Stomach (tissue), 4 donors: Measurements from ENCODE around the gene SBDS.
"Not testable (repeated sequence)": the region's sequence is repeated elsewhere in the genome, so short reads cannot be mapped to it uniquely, and the experiment has no call there.

Experiments used
- POLR2AphosphoS5 ChIP-seq, 3 donors: sonication (generic); formaldehyde crosslinking; IDR thresholded peaks; one replicate each; pipeline ENCODE4 v1.6.1; 2016; ENCODE audit warnings: antibody characterized with exemption in 3 of 3
- TF ChIP-seq, protein P1 (sequence below), 7 experiments: fragments of 450-650 bp in 4 of 7; fragments of 200-600 bp in 3 of 7; sonication (generic) in 3 of 7; IDR thresholded peaks; one replicate each; pipeline ENCODE4 v1.5.1; 2016 to 2019; ENCODE audit warnings: antibody characterized with exemption in 7 of 7, control low read depth in 2 of 7, mild to moderate bottlenecking in 1 of 7

DNA sequence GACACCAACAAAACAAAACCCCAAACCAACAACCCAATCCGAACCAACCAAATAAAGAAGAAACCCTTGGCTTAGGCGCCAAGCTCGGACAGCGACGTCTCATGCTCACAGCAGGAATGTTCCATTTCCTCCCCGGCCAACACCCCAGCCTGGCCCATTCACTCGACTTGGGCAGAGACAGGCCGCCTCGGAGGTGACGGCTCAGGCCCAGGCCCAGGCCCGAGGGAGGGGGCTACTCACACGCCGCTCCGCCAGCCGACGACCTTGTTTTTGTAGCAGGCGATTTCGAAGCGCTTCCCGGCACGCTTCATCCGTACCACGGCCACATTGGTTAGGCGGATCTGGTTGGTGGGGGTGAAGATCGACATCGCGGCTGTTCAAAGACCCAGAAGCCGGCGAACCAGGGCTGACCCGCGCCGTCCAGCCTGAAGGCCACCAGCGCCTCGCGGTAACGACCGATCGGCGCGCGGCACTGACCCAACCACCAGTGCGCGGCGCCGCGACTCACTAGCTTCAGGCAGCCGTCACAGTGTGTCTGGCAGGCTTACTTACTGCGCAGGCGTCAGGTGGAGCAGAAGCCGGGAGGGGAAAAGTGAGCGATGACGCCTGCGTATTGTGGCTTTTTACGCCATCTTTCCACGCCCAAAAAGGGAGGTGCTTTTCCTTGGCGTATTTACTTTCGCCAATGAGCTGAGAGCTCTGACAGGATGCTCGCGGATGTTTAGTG, at the start of gene SBDS:
- TF ChIP-seq, protein P1, sequence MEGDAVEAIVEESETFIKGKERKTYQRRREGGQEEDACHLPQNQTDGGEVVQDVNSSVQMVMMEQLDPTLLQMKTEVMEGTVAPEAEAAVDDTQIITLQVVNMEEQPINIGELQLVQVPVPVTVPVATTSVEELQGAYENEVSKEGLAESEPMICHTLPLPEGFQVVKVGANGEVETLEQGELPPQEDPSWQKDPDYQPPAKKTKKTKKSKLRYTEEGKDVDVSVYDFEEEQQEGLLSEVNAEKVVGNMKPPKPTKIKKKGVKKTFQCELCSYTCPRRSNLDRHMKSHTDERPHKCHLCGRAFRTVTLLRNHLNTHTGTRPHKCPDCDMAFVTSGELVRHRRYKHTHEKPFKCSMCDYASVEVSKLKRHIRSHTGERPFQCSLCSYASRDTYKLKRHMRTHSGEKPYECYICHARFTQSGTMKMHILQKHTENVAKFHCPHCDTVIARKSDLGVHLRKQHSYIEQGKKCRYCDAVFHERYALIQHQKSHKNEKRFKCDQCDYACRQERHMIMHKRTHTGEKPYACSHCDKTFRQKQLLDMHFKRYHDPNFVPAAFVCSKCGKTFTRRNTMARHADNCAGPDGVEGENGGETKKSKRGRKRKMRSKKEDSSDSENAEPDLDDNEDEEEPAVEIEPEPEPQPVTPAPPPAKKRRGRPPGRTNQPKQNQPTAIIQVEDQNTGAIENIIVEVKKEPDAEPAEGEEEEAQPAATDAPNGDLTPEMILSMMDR (IDR thresholded peaks at IDR 0.05): not testable (repeated sequence)
- peak; percentile 97 to 99 (median 98) for TF ChIP-seq POLR2AphosphoS5 (IDR thresholded peaks at IDR 0.05)
